OCI-LY7 (cell line): ENCODE data around the gene RNF169.
A peak's percentile ranks its signal among the peaks of the same experiment; 100 is the strongest.

ENCODE experiments used
- EZH2phosphoT487 ChIP-seq: fragments of 200-600 bp; sonication (generic); IDR thresholded peaks from 2 replicates; pipeline ENCODE4 v1.6.1; 2018; ENCODE audit warnings: low read depth, borderline replicate concordance, mild to moderate bottlenecking, mixed run types, antibody characterized with exemption, low read length, moderate library complexity, mixed read lengths
- TF ChIP-seq, protein P1 (sequence below): fragments of 200-600 bp; sonication (generic); conservative IDR thresholded peaks from 2 replicates; pipeline ENCODE4 v1.5.1; 2014; ENCODE audit warnings: mild to moderate bottlenecking, antibody characterized with exemption, low read length, moderate library complexity, mixed read lengths

GRCh38 chr11:74877132-74877531 is 128.5 kb downstream of the RNF169 start:
- TF ChIP-seq, protein P1, sequence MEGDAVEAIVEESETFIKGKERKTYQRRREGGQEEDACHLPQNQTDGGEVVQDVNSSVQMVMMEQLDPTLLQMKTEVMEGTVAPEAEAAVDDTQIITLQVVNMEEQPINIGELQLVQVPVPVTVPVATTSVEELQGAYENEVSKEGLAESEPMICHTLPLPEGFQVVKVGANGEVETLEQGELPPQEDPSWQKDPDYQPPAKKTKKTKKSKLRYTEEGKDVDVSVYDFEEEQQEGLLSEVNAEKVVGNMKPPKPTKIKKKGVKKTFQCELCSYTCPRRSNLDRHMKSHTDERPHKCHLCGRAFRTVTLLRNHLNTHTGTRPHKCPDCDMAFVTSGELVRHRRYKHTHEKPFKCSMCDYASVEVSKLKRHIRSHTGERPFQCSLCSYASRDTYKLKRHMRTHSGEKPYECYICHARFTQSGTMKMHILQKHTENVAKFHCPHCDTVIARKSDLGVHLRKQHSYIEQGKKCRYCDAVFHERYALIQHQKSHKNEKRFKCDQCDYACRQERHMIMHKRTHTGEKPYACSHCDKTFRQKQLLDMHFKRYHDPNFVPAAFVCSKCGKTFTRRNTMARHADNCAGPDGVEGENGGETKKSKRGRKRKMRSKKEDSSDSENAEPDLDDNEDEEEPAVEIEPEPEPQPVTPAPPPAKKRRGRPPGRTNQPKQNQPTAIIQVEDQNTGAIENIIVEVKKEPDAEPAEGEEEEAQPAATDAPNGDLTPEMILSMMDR, result peak; percentile 78
- TF ChIP-seq EZH2phosphoT487, result no peak
